Adrenal gland (tissue), 12 donors: Measurements from ENCODE around the gene ITPKB. TPM values are rescaled to one million over a fixed set of nuclear protein-coding genes. Genes with fewer than 3 reads are reported as not detected.
"Not testable (repeated sequence)": the region's sequence is repeated elsewhere in the genome, so short reads cannot be mapped to it uniquely, and the experiment has no call there.

Experiments used
- DNase-seq, 7 donors: peaks; one replicate each; pipeline ENCODE4 v3.0.0-alpha.2; 2019 to 2020
- H3K27ac ChIP-seq, 5 donors: fragments of 200-600 bp; sonication (generic) in 4 of 5; 1 replicate in 3 of 5; 2 replicates in 2 of 5; pipeline versions ENCODE4 v1.5.1 to v1.8.0; 2016 to 2020; ENCODE audit warnings: mild to moderate bottlenecking in 1 of 5
- H3K27me3 ChIP-seq: fragments of 200-600 bp; 2 replicates; pipeline ENCODE4 v1.8.0; 2021
- H3K36me3 ChIP-seq, 2 donors: fragments of 200-600 bp; replicated peaks in 1 of 2; 1 replicate in 1 of 2; 2 replicates in 1 of 2; pipeline versions ENCODE4 v1.5.1 to v1.8.0; 2018 to 2022
- H3K4me1 ChIP-seq, 2 donors: fragments of 200-600 bp; replicated peaks in 1 of 2; 1 replicate in 1 of 2; 2 replicates in 1 of 2; pipeline versions ENCODE4 v1.5.1 to v1.8.0; 2018 to 2021
- H3K4me3 ChIP-seq, 4 donors: fragments of 200-600 bp; sonication (generic) in 3 of 4; one replicate each; pipeline ENCODE4 v1.5.1; 2016 to 2018
- H3K9me3 ChIP-seq, 3 donors: fragments of 200-600 bp; sonication (generic) in 1 of 3; replicated peaks in 1 of 3; 1 replicate in 2 of 3; 2 replicates in 1 of 3; pipeline versions ENCODE4 v1.5.1 to v1.8.0; 2016 to 2021
- POLR2A ChIP-seq, 2 donors: fragments of 450-650 bp; IDR thresholded peaks; one replicate each; pipeline ENCODE4 v1.6.1; 2017; ENCODE audit warnings: antibody characterized with exemption in 2 of 2, mild to moderate bottlenecking in 2 of 2, moderate library complexity in 1 of 2
- WGBS, 4 donors: extraction: QIAGEN DNeasy Blood & Tissue Kit in 2 of 4; methylation state at CpG; one replicate each; pipeline versions ENCODE4 v1.1.5 to v1.1.7; 2013 to 2017; 5-methylcytosine and 5-hydroxymethylcytosine counted together
- intact Hi-C, 2 donors: fragments of 100-400 bp; cut with DNase I; formaldehyde crosslinking; loops; one replicate each; pipeline versions ENCODE4 v1.14.1 to v1.15.0; 2022 to 2023
- polyA plus RNA-seq, 3 donors: library from polyadenylated mRNA; stranded (reverse); fragments of 200-250 nt in 2 of 3; fragments of 350-450 nt in 1 of 3; fragmentation: Illumina TruSeq in 1 of 3; extraction: RNeasy Lipid Tissue Mini Kit (QIAGEN cat#74804) in 1 of 3; gene quantifications; one replicate each; pipeline ENCODE4 v1.2.3, GENCODE V29; 2013 to 2014
- total RNA-seq, 9 donors: library from RNA; depleted of rRNA in 4 of 9; stranded (reverse); fragments of >200 nt in 4 of 9; fragments of 120-200 nt in 1 of 9; fragmentation: NEBNext Ultra II Directional in 1 of 9; extraction: Animal tissue kit (Norgen Biotek cat#: 25700) in 1 of 9; gene quantifications; one replicate each; pipeline versions ENCODE4 v1.1.0 to v1.2.4, GENCODE V29; 2013 to 2023
- TF ChIP-seq, protein P1 (sequence below), 6 experiments: fragments of 450-650 bp in 4 of 6; fragments of 200-600 bp in 2 of 6; sonication (generic) in 1 of 6; IDR thresholded peaks; 1 replicate in 5 of 6; 2 replicates in 1 of 6; pipeline versions ENCODE4 v1.5.1 to v1.8.0; 2016 to 2021; ENCODE audit warnings: antibody characterized with exemption in 6 of 6, mild to moderate bottlenecking in 2 of 6, moderate library complexity in 1 of 6
- donor health status: healthy with polysubstance abuse.
- donor health status: Bipolar disorder and iron deficiency.
- donor health status: DM: yes; HTN: yes; CAD: no.
- donor health status: DM: no; HTN: no; CAD: no.
- donor health status: DM: no; HTN: no; CAD: no.
- donor health status: DM: yes; HTN: yes; CAD: no.

Gene ITPKB
- total and polyA plus RNA-seq, 12 donors: 2.3 to 22.7 (median 13.0) TPM

DNA sequence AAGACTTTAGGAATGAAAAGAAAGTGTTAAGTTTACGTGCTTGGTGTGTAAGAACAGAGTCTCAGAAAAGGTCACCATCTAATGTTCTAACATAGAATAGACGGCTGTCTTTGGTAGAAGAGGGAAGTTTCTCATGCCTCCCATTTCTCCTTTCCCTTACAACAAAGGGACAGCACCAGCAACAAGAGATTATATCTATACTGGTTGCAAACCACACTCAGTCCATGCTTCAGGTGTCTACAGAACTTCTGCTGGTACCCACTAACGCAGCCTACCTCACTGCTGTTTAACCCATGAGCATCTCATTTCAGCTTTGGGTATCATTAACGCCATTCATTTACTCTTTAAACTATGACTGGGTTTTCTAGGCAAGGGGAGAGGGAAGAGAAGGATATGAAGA, 9.2 kb upstream of the ITPKB start:
- no peak for DNase-seq
- H3K9me3 ChIP-seq: no peaks in the 10 kb centered on the region
- H3K4me3 ChIP-seq: no peak overlapping the region
- H3K27me3 ChIP-seq: no peaks in the 10 kb centered on the region
- 63 to 70% (median 67%) methylated on average over 4 of the region's 4 CpGs for WGBS, 4 donors
- intact Hi-C loops: no loop called here
- no peaks in the 10 kb centered on the region for H3K36me3 ChIP-seq
- TF ChIP-seq POLR2A (IDR thresholded peaks at IDR 0.05): no peak
- TF ChIP-seq, protein P1, sequence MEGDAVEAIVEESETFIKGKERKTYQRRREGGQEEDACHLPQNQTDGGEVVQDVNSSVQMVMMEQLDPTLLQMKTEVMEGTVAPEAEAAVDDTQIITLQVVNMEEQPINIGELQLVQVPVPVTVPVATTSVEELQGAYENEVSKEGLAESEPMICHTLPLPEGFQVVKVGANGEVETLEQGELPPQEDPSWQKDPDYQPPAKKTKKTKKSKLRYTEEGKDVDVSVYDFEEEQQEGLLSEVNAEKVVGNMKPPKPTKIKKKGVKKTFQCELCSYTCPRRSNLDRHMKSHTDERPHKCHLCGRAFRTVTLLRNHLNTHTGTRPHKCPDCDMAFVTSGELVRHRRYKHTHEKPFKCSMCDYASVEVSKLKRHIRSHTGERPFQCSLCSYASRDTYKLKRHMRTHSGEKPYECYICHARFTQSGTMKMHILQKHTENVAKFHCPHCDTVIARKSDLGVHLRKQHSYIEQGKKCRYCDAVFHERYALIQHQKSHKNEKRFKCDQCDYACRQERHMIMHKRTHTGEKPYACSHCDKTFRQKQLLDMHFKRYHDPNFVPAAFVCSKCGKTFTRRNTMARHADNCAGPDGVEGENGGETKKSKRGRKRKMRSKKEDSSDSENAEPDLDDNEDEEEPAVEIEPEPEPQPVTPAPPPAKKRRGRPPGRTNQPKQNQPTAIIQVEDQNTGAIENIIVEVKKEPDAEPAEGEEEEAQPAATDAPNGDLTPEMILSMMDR (IDR thresholded peaks at IDR 0.05): no peak
- H3K27ac ChIP-seq: no peak overlapping the region
- H3K4me1 ChIP-seq: no peaks in the 10 kb centered on the region

DNA sequence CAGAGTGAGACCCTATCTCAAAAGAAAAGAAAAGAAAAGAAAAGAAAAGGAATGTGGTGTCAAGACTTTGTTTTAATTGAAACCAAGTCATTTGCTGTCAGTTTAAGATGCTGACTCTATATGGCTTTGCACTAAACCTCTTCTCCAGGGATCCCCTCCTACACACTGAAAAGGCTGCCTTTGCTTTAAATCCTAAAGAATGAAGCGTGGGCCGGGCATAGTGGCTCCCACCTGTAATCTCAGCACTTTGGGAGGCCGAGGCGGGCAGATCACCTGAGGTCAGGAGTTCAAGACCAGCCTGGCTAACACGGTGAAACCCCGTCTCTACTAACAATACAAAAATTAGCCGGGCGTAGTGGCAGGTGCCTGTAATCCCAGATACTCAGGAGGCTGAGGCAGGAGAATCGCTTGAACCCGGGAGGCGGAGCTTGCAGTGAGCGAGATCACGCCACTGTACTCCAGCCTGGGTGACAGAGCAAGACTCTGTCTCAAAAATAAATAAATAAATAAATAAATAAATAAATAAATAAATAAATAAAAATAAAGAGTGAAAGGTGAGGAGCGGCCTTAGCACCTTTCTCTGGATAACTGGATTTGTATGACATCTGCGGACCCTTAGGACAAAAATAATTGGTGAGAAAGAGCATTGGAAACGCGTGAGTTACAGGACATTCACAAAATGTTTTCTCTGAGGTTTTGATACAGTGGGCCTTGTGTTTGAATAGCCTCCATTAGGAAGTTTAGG, 8.6 kb upstream of the ITPKB start:
- WGBS, 4 donors: 89 to 93% (median 90%) methylated on average over 17 of the region's 17 CpGs
- H3K4me1 ChIP-seq, H3K4me3 ChIP-seq, H3K36me3 ChIP-seq, H3K27me3 ChIP-seq, H3K27ac ChIP-seq, H3K9me3 ChIP-seq, intact Hi-C loops, DNase-seq: not testable (repeated sequence)

DNA sequence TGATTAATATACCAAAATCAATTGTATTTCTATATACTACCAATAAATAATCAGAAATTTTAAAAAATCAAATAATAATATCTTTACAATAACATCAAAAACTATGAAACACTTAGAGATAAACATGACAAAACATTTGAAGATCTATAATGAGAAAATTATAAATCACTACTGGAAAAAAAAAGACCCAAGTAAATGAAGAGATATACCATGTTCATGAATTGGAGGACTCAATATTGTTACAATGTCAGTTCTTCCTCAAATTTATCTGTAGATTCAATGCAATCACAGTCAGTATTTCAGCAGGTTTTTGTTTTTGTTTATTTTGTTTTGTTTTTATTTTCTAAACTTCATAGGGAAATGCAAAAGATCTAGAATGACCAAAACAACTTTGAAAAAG, 4.2 kb upstream of the ITPKB start:
- Histone ChIP-seq H3K36me3 (no peaks in the 10 kb centered on the region), H3K9me3 (no peaks in the 10 kb centered on the region), H3K27ac (no peak overlapping the region), H3K4me1 (peaks cover 0 to 7% of the 10 kb centered on the region in 2 donors), H3K27me3 (no peaks in the 10 kb centered on the region), H3K4me3 (no peak overlapping the region)
- intact Hi-C loops: no loop called here
- DNase-seq: no peak
- TF ChIP-seq, protein P1 (IDR thresholded peaks at IDR 0.05): no peak
- TF ChIP-seq POLR2A (IDR thresholded peaks at IDR 0.05): no peak

DNA sequence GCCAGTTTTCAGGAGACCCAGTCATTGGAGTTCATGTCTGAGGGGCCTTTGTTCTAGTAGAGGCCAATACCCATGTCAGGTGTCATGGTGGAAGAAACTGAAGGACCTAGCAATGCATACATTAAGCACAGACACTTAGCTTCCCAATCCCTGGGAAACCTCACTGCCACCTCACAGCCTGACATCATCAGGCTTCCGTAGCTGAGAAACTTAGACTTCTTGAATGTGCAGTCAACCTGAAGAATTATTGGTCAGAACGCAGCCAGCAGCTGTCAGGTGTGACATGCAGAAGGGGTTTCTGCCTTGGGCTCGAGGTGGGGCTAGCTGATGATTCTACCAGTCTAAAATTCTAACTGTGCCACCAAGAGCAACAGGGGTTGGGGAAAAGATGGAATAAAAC, 1.9 kb upstream of the ITPKB start:
- Histone ChIP-seq H3K9me3 (no peaks in the 10 kb centered on the region), H3K4me1 (peaks cover 0 to 18% of the 10 kb centered on the region in 2 donors), H3K36me3 (peaks cover 0 to 5% of the 10 kb centered on the region in 2 donors), H3K27me3 (no peaks in the 10 kb centered on the region), H3K27ac (no peak overlapping the region), H3K4me3 (no peak overlapping the region)
- WGBS, 4 donors: 42 to 84% (median 74%) methylated on average over 2 to 3 of the region's 3 CpGs
- intact Hi-C loops: no loop called here
- no peak for TF ChIP-seq POLR2A (IDR thresholded peaks at IDR 0.05)
- TF ChIP-seq, protein P1 (IDR thresholded peaks at IDR 0.05): no peak
- DNase-seq: no peak

DNA sequence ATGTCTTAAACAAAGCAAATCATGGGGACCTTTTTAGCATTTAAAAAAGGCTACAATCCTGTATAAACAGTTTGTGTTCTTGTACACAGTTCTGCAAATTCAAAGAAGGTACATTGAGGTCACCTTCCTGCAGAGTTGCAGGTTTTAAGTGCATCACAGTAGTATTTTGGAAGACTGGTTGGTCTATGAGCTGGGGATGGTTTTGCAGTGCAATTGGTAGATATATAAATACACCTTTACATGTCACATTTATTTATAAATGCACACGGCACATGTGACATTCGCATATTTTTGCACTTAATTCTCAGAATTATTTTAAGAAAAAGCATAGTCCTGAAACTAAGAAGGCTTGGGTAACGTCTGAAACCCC, 599 bp upstream of the ITPKB start:
- H3K27ac ChIP-seq: peak overlapping the region in 2 of 5 donors; percentile 21 to 35
- no peaks in the 10 kb centered on the region for H3K27me3 ChIP-seq
- H3K36me3 ChIP-seq: peaks cover 0 to 10% of the 10 kb centered on the region in 2 donors
- H3K4me1 ChIP-seq: peaks cover 0 to 25% of the 10 kb centered on the region in 2 donors
- H3K4me3 ChIP-seq: peak overlapping the region in 1 of 4 donors; percentile 65
- 61 to 75% (median 67%) methylated on average over 3 of the region's 3 CpGs for WGBS, 4 donors
- intact Hi-C loops: loop anchor here in 1 of 2 donors (10.0 kb wide), 1 partner anchor 85 kb away; no protein-coding TSS in a partner anchor
- H3K9me3 ChIP-seq: no peaks in the 10 kb centered on the region
- DNase-seq: no peak
- TF ChIP-seq, protein P1 (IDR thresholded peaks at IDR 0.05): no peak
- TF ChIP-seq POLR2A (IDR thresholded peaks at IDR 0.05): no peak
